Measurements from ENCODE around the gene NES.

Gene NES

DNA sequence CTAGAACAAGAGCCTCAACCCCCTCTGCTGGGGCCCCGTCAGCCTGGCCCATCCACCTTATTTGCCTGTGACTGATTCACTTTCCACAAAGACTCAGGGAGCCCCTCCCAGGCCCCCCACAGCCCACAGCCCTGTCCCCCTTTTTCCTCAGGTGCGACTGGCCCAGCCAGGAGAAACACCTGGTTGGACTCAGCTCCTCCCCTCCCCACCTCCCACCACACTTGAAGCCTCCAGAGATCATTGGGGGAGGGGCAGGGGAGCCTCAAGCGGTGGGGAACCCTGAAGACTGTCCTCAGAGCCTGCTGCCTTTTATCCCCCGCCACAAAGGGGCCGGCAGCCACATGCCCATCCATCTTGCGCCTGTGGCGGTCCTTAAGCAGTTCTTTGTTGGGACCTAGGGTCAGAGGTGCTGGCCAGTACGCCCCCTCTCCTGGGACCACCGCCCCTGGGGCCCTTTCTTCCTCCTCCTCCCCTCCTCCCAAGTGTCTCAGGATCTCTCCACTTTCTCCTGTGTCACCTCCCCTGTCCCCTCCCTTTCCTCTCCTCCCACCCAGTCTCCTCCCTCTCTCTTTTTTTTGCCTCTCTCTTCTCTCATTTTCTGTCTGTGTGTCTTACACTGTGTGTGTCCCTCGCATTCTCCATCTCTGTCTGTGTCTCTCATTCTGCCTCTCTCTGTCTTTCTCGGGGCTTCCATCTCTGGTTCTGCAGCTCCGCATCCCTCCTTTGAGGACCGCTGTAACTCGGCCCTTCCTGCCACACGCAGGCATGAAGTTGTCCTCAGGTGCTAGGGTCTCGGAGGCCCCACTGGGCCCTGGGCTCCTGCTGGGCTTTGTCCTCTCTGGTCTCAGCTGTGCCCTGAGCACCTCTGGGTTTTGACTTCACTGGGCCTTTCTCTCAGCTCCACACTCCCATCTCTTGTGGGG lies 16.0 kb upstream of the NES start:
- no peak for ATAC-seq
- TF ChIP-seq ZFP3 (CRISPR knock-in tag; IDR thresholded peaks at IDR 0.05) = no peak
- no peak for TF ChIP-seq PPARA (CRISPR knock-in tag; IDR thresholded peaks at IDR 0.05; ENCODE audit: borderline replicate concordance)
- TF ChIP-seq, protein P1, sequence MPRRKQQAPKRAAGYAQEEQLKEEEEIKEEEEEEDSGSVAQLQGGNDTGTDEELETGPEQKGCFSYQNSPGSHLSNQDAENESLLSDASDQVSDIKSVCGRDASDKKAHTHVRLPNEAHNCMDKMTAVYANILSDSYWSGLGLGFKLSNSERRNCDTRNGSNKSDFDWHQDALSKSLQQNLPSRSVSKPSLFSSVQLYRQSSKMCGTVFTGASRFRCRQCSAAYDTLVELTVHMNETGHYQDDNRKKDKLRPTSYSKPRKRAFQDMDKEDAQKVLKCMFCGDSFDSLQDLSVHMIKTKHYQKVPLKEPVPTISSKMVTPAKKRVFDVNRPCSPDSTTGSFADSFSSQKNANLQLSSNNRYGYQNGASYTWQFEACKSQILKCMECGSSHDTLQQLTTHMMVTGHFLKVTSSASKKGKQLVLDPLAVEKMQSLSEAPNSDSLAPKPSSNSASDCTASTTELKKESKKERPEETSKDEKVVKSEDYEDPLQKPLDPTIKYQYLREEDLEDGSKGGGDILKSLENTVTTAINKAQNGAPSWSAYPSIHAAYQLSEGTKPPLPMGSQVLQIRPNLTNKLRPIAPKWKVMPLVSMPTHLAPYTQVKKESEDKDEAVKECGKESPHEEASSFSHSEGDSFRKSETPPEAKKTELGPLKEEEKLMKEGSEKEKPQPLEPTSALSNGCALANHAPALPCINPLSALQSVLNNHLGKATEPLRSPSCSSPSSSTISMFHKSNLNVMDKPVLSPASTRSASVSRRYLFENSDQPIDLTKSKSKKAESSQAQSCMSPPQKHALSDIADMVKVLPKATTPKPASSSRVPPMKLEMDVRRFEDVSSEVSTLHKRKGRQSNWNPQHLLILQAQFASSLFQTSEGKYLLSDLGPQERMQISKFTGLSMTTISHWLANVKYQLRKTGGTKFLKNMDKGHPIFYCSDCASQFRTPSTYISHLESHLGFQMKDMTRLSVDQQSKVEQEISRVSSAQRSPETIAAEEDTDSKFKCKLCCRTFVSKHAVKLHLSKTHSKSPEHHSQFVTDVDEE (CRISPR knock-in tag; IDR thresholded peaks at IDR 0.05) = no peak
- no peak for TF ChIP-seq TOX (CRISPR knock-in tag; IDR thresholded peaks at IDR 0.05; ENCODE audit: borderline replicate concordance)
- TF ChIP-seq CSDC2 (CRISPR knock-in tag; IDR thresholded peaks at IDR 0.05) = no peak
- no peak for TF ChIP-seq ISL1 (CRISPR knock-in tag; IDR thresholded peaks at IDR 0.05)
- TF ChIP-seq ESRRG (CRISPR knock-in tag; IDR thresholded peaks at IDR 0.05) = no peak
- no peak for TF ChIP-seq ZNF70 (CRISPR knock-in tag; IDR thresholded peaks at IDR 0.05)
- TF ChIP-seq, protein P2, sequence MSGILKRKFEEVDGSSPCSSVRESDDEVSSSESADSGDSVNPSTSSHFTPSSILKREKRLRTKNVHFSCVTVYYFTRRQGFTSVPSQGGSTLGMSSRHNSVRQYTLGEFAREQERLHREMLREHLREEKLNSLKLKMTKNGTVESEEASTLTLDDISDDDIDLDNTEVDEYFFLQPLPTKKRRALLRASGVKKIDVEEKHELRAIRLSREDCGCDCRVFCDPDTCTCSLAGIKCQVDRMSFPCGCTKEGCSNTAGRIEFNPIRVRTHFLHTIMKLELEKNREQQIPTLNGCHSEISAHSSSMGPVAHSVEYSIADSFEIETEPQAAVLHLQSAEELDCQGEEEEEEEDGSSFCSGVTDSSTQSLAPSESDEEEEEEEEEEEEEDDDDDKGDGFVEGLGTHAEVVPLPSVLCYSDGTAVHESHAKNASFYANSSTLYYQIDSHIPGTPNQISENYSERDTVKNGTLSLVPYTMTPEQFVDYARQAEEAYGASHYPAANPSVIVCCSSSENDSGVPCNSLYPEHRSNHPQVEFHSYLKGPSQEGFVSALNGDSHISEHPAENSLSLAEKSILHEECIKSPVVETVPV (CRISPR knock-in tag; IDR thresholded peaks at IDR 0.05) = no peak
- TF ChIP-seq ZC3H10 (CRISPR knock-in tag; IDR thresholded peaks at IDR 0.05) = no peak
- no peak for TF ChIP-seq SNAI2 (CRISPR knock-in tag; IDR thresholded peaks at IDR 0.05)
- no peak for TF ChIP-seq GLIS3 (CRISPR knock-in tag; IDR thresholded peaks at IDR 0.05)
- TF ChIP-seq, protein P3, sequence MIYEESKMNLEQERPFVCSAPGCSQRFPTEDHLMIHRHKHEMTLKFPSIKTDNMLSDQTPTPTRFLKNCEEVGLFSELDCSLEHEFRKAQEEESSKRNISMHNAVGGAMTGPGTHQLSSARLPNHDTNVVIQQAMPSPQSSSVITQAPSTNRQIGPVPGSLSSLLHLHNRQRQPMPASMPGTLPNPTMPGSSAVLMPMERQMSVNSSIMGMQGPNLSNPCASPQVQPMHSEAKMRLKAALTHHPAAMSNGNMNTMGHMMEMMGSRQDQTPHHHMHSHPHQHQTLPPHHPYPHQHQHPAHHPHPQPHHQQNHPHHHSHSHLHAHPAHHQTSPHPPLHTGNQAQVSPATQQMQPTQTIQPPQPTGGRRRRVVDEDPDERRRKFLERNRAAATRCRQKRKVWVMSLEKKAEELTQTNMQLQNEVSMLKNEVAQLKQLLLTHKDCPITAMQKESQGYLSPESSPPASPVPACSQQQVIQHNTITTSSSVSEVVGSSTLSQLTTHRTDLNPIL (CRISPR knock-in tag; IDR thresholded peaks at IDR 0.05; ENCODE audit: low read depth) = no peak
- no peak for TF ChIP-seq BACH2 (CRISPR knock-in tag; IDR thresholded peaks at IDR 0.05; ENCODE audit: borderline replicate concordance)
- TF ChIP-seq ZNF8 (CRISPR knock-in tag; IDR thresholded peaks at IDR 0.05) = no peak
- no peak for TF ChIP-seq ZFP30 (CRISPR knock-in tag; IDR thresholded peaks at IDR 0.05)
- TF ChIP-seq ARNTL (CRISPR knock-in tag; IDR thresholded peaks at IDR 0.05; ENCODE audit: borderline replicate concordance, low read depth) = no peak
- TF ChIP-seq, protein P4, sequence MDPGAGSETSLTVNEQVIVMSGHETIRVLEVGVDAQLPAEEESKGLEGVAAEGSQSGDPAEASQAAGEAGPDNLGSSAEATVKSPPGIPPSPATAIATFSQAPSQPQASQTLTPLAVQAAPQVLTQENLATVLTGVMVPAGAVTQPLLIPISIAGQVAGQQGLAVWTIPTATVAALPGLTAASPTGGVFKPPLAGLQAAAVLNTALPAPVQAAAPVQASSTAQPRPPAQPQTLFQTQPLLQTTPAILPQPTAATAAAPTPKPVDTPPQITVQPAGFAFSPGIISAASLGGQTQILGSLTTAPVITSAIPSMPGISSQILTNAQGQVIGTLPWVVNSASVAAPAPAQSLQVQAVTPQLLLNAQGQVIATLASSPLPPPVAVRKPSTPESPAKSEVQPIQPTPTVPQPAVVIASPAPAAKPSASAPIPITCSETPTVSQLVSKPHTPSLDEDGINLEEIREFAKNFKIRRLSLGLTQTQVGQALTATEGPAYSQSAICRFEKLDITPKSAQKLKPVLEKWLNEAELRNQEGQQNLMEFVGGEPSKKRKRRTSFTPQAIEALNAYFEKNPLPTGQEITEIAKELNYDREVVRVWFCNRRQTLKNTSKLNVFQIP (CRISPR knock-in tag; IDR thresholded peaks at IDR 0.05; ENCODE audit: borderline replicate concordance, low read depth) = no peak
- TF ChIP-seq, protein P5, sequence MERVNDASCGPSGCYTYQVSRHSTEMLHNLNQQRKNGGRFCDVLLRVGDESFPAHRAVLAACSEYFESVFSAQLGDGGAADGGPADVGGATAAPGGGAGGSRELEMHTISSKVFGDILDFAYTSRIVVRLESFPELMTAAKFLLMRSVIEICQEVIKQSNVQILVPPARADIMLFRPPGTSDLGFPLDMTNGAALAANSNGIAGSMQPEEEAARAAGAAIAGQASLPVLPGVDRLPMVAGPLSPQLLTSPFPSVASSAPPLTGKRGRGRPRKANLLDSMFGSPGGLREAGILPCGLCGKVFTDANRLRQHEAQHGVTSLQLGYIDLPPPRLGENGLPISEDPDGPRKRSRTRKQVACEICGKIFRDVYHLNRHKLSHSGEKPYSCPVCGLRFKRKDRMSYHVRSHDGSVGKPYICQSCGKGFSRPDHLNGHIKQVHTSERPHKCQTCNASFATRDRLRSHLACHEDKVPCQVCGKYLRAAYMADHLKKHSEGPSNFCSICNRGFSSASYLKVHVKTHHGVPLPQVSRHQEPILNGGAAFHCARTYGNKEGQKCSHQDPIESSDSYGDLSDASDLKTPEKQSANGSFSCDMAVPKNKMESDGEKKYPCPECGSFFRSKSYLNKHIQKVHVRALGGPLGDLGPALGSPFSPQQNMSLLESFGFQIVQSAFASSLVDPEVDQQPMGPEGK (CRISPR knock-in tag; IDR thresholded peaks at IDR 0.05; ENCODE audit: borderline replicate concordance) = no peak
- TF ChIP-seq OSR1 (CRISPR knock-in tag; IDR thresholded peaks at IDR 0.05) = no peak

DNA sequence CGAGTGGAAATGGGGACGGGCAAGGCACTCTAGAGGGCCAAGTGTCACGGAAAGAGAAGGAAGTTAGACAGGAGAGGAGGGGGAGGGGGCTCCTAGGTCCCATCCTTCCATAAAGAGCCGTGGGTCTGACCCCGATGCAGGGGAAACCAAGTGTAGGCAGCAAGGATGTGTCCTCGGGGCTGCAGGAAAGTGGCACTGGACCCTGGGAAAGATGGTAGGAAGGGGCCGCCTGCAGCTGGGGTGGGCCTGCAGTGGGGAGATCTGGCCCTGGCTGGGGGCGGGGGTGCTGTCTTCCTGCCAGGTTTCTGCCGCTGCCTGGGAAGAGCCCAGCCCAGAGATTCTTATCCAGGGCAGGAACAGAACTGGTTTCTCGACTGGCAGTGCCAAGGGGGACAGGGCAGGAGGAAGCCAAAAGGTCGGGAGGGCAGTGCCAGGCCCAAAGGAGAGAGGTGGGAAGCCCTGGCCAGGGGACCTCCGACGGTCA lies 15.3 kb upstream of the NES start:
- no peak; the same call in 2 of the 3 replicates for ATAC-seq
- TF ChIP-seq ZNF565 (CRISPR knock-in tag; conservative IDR thresholded peaks at IDR 0.05; ENCODE audit: low read depth) (0 out of 2 replicates have a peak, but pooled peaks have one; percentile 6), RARB (CRISPR knock-in tag; IDR thresholded peaks at IDR 0.05) (no peak), TCF4 (CRISPR knock-in tag; IDR thresholded peaks at IDR 0.05; ENCODE audit: borderline replicate concordance) (peak; percentile 31; the same call in 1 of the 2 replicates)
